Stimulated activated naive CD8-positive, alpha-beta T cell treated with anti-CD3 and anti-CD28 coated beads, Interleukin-15, amount 100 ng/mL, for 72 hours (primary cell): ENCODE data around the gene ARL6IP5.

Experiments used
- ATAC-seq: fragments of 150-1000 bp; cut with Tn5 transposase; 2 replicates; pipeline ENCODE4 v1.10.0; 2021; ENCODE audit warnings: mild to moderate bottlenecking, moderate library complexity
- DNase-seq, 2 donors: peaks; one replicate each; pipeline ENCODE4 v3.0.0; 2021 to 2022
- H3K27ac Mint-ChIP-seq, 2 donors: one replicate each; pipeline ENCODE4 v1.8.0; 2022; ENCODE audit warnings: mild to moderate bottlenecking in 2 of 2, mixed read lengths in 2 of 2, moderate library complexity in 2 of 2
- H3K27me3 Mint-ChIP-seq: one replicate; pipeline ENCODE4 v1.8.0; 2022; ENCODE audit warnings: mixed read lengths
- H3K4me1 Mint-ChIP-seq: one replicate; pipeline ENCODE4 v1.8.0; 2022; ENCODE audit warnings: mild to moderate bottlenecking, mixed read lengths
- H3K4me3 Mint-ChIP-seq, 2 donors: one replicate each; pipeline ENCODE4 v1.8.0; 2022; ENCODE audit warnings: mild to moderate bottlenecking in 2 of 2, mixed read lengths in 2 of 2, moderate library complexity in 1 of 2
- H3K9me3 Mint-ChIP-seq, 2 donors: one replicate each; pipeline ENCODE4 v1.8.0; 2022; ENCODE audit warnings: mixed read lengths in 2 of 2

ARL6IP5 gene

GRCh38 chr3:69145688-69146087, 61.0 kb downstream of the ARL6IP5 start:
- H3K4me3 Mint-ChIP-seq = no peak overlapping the region
- no peaks in the 10 kb centered on the region for H3K27me3 Mint-ChIP-seq
- no peak for DNase-seq
- no peak overlapping the region for H3K27ac Mint-ChIP-seq
- H3K9me3 Mint-ChIP-seq = no peaks in the 10 kb centered on the region
- no peaks in the 10 kb centered on the region for H3K4me1 Mint-ChIP-seq
- no peak for ATAC-seq

- H3K4me1 Mint-ChIP-seq = no peaks in the 10 kb centered on the region
- ATAC-seq = no peak
- no peaks in the 10 kb centered on the region for H3K9me3 Mint-ChIP-seq
- H3K27me3 Mint-ChIP-seq = peaks cover 6% of the 10 kb centered on the region
- no peak overlapping the region for H3K27ac Mint-ChIP-seq
- H3K4me3 Mint-ChIP-seq = no peak overlapping the region
- no peak for DNase-seq
These were observed 64.8 kb downstream of the ARL6IP5 start for GRCh38 chr3:69149586-69149985.
